DOHH2 (cell line): ENCODE measurements around the gene MYH2.

Source experiments
- H3F3A ChIP-seq: fragments of 200-600 bp; sonication (generic), shearing (Covaris generic); 2 replicates; pipeline ENCODE4 v1.6.0; 2016; ENCODE audit warnings: antibody characterized with exemption, mild to moderate bottlenecking; ENCODE audit not compliant: control insufficient read depth, insufficient read depth
- H3K27ac ChIP-seq: fragments of 200-600 bp; sonication (generic); 2 replicates; pipeline ENCODE4 v1.5.1; 2014; ENCODE audit warnings: low read depth, mild to moderate bottlenecking, low read length, moderate library complexity
- H3K27me3 ChIP-seq: fragments of 200-600 bp; sonication (generic); 2 replicates; pipeline ENCODE4 v1.6.1; 2014; ENCODE audit warnings: mild to moderate bottlenecking, low read length, mixed read lengths; ENCODE audit not compliant: control insufficient read depth
- H3K36me3 ChIP-seq: fragments of 200-600 bp; sonication (generic); 2 replicates; pipeline ENCODE4 v1.6.1; 2014; ENCODE audit warnings: mild to moderate bottlenecking, low read length, moderate library complexity, mixed read lengths; ENCODE audit not compliant: control insufficient read depth
- H3K4me1 ChIP-seq: fragments of 200-600 bp; sonication (generic); 2 replicates; pipeline ENCODE4 v1.6.1; 2014; ENCODE audit warnings: mild to moderate bottlenecking, low read length, mixed read lengths; ENCODE audit not compliant: control insufficient read depth
- H3K4me2 ChIP-seq: fragments of 200-600 bp; sonication (generic); 2 replicates; pipeline ENCODE4 v1.6.0; 2014; ENCODE audit warnings: mild to moderate bottlenecking, low read length, moderate library complexity
- H3K4me3 ChIP-seq: fragments of 200-600 bp; sonication (generic); 2 replicates; pipeline ENCODE4 v1.5.1; 2014; ENCODE audit warnings: mild to moderate bottlenecking, low read length, mixed read lengths
- H3K79me2 ChIP-seq: fragments of 200-600 bp; sonication (generic); 2 replicates; pipeline ENCODE4 v1.6.1; 2014; ENCODE audit warnings: mild to moderate bottlenecking, low read length, mixed read lengths; ENCODE audit not compliant: control insufficient read depth
- H3K9me2 ChIP-seq: fragments of 200-600 bp; sonication (generic); replicated peaks from 2 replicates; pipeline ENCODE4 v1.6.1; 2014; ENCODE audit warnings: mild to moderate bottlenecking, low read length, mixed read lengths; ENCODE audit not compliant: control insufficient read depth
- H3K9me3 ChIP-seq: fragments of 200-600 bp; sonication (generic); 2 replicates; pipeline ENCODE4 v1.6.1; 2014; ENCODE audit warnings: antibody characterized with exemption, low read length, mixed read lengths; ENCODE audit not compliant: control insufficient read depth, insufficient read depth
- H4K20me1 ChIP-seq: fragments of 200-600 bp; sonication (generic); 2 replicates; pipeline ENCODE4 v1.6.0; 2014; ENCODE audit warnings: low read depth, mild to moderate bottlenecking, antibody characterized with exemption, low read length, moderate library complexity; ENCODE audit not compliant: control insufficient read depth, insufficient read depth
- EZH2phosphoT487 ChIP-seq: fragments of 200-600 bp; sonication (generic); IDR thresholded peaks from 2 replicates; pipeline ENCODE4 v1.6.1; 2017; ENCODE audit warnings: borderline replicate concordance, mild to moderate bottlenecking, antibody characterized with exemption, low read length, moderate library complexity, mixed read lengths
- TF ChIP-seq, protein P1 (sequence below): fragments of 200-600 bp; sonication (generic); IDR thresholded peaks from one replicate; pipeline ENCODE4 v1.5.1; 2014; ENCODE audit warnings: antibody characterized with exemption, mild to moderate bottlenecking, low read depth, low read length; ENCODE audit not compliant: poor library complexity, severe bottlenecking

Gene MYH2

DNA sequence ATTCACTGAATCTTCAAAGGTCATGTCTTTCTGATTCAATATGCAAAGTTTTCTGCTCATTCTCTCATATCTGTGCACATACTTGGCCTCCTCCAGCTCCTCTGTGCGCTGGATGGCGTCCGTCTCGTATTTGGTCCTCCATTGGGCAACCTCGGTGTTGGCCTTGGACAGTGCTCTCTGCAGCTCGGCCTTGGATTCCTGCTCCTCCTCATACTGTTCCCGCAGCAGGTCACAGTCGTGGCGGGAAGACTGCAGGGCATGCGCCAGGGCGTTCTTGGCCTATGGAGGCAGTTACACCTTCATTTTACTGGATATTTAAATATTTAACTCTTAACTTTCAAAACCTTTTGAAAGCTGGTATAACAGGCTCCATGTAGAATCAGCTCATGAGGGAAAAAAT lies 22.9 kb downstream of the MYH2 start:
- H3K9me2 ChIP-seq: no peaks in the 10 kb centered on the region
- no peaks in the 10 kb centered on the region for H4K20me1 ChIP-seq
- TF ChIP-seq EZH2phosphoT487: no peak
- TF ChIP-seq, protein P1, sequence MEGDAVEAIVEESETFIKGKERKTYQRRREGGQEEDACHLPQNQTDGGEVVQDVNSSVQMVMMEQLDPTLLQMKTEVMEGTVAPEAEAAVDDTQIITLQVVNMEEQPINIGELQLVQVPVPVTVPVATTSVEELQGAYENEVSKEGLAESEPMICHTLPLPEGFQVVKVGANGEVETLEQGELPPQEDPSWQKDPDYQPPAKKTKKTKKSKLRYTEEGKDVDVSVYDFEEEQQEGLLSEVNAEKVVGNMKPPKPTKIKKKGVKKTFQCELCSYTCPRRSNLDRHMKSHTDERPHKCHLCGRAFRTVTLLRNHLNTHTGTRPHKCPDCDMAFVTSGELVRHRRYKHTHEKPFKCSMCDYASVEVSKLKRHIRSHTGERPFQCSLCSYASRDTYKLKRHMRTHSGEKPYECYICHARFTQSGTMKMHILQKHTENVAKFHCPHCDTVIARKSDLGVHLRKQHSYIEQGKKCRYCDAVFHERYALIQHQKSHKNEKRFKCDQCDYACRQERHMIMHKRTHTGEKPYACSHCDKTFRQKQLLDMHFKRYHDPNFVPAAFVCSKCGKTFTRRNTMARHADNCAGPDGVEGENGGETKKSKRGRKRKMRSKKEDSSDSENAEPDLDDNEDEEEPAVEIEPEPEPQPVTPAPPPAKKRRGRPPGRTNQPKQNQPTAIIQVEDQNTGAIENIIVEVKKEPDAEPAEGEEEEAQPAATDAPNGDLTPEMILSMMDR: no peak
- no peaks in the 10 kb centered on the region for H3K9me3 ChIP-seq
- no peaks in the 10 kb centered on the region for H3K4me1 ChIP-seq
- H3K36me3 ChIP-seq: no peaks in the 10 kb centered on the region
- H3K79me2 ChIP-seq: no peaks in the 10 kb centered on the region
- no peaks in the 10 kb centered on the region for H3F3A ChIP-seq
- no peaks in the 10 kb centered on the region for H3K27me3 ChIP-seq
- H3K27ac ChIP-seq: no peak overlapping the region
- no peak overlapping the region for H3K4me2 ChIP-seq
- H3K4me3 ChIP-seq: no peak overlapping the region

DNA sequence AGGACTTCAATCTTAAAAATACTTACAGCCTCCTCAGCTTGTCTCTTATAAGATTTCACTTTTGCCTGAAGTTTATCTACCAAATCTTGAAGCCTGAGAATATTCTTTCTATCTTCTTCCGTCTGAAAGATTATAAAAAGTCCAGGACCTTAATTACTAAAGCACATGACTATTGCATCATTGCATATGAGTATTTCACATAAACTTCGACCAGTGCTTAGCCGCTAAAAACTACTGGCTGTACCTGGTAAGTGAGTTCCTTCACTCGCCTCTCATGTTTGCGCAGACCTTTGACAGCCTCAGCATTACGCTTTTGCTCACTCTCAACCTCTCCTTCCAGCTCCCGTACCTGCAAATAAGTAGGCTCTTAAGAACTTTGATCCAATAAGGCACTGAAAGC lies 26.4 kb downstream of the MYH2 start:
- no peaks in the 10 kb centered on the region for H3K79me2 ChIP-seq
- no peaks in the 10 kb centered on the region for H3K36me3 ChIP-seq
- H3K4me3 ChIP-seq: no peak overlapping the region
- no peaks in the 10 kb centered on the region for H3F3A ChIP-seq
- no peaks in the 10 kb centered on the region for H4K20me1 ChIP-seq
- H3K27ac ChIP-seq: no peak overlapping the region
- no peaks in the 10 kb centered on the region for H3K4me1 ChIP-seq
- no peaks in the 10 kb centered on the region for H3K27me3 ChIP-seq
- TF ChIP-seq, protein P1: no peak
- TF ChIP-seq EZH2phosphoT487: no peak
- no peaks in the 10 kb centered on the region for H3K9me2 ChIP-seq
- no peaks in the 10 kb centered on the region for H3K9me3 ChIP-seq
- H3K4me2 ChIP-seq: no peak overlapping the region

DNA sequence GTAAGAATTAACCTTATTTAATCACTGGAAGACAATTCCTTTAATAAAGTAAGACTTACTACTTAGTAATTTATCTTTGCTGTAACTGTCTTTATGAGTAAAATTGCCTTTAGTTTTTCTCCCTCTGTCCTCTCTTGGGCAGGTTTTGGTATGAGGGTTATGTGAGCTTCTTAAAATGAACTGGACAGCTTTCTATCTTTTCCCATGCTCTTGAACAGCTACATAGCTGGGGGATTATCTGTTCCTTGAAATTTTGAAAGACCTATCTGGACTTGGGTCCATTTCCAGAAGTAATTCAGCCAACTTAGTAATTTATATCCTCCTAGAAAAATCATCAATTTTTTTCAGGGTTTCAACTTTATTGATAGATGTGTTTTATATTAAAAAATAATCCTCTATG lies 27.5 kb downstream of the MYH2 start:
- no peaks in the 10 kb centered on the region for H3K9me2 ChIP-seq
- no peaks in the 10 kb centered on the region for H3K9me3 ChIP-seq
- H3K79me2 ChIP-seq: no peaks in the 10 kb centered on the region
- no peaks in the 10 kb centered on the region for H3K4me1 ChIP-seq
- H3K27me3 ChIP-seq: no peaks in the 10 kb centered on the region
- H4K20me1 ChIP-seq: no peaks in the 10 kb centered on the region
- no peak overlapping the region for H3K4me3 ChIP-seq
- TF ChIP-seq, protein P1: no peak
- TF ChIP-seq EZH2phosphoT487: no peak
- H3K36me3 ChIP-seq: no peaks in the 10 kb centered on the region
- H3K4me2 ChIP-seq: no peak overlapping the region
- H3F3A ChIP-seq: no peaks in the 10 kb centered on the region
- no peak overlapping the region for H3K27ac ChIP-seq
